HG03439 (cell line): ENCODE measurements around the gene MID1.
"Not testable (repeated sequence)": the region's sequence is repeated elsewhere in the genome, so short reads cannot be mapped to it uniquely, and the experiment has no call there.

Source experiments
- ATAC-seq: cut with Tn5 transposase; IDR thresholded peaks from one replicate; pipeline ENCODE4 v1.9.1; 2021; ENCODE audit warnings: mild to moderate bottlenecking, moderate library complexity; ENCODE audit not compliant: unreplicated experiment

Gene MID1

DNA sequence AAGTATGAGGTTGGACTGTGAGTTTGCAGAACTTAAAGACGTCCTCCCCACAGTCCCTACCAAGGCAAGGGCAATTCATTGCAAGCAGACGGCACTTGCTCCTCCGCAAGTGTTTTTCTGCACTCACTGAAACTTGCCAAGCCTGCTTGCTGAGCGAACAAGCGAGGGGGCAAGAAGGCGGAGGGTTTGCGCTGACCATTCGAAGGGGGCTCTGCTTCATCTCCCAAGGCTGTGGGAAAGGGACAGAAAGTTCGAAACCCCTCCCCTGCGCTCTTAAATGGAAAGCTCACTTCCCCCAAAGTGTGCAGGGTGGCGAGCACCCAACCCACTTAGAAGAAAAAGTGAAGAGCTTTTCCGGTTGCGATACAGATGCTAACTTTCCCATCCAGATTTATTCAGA is 1.4 kb downstream of the MID1 start:
- ATAC-seq: no peak

DNA sequence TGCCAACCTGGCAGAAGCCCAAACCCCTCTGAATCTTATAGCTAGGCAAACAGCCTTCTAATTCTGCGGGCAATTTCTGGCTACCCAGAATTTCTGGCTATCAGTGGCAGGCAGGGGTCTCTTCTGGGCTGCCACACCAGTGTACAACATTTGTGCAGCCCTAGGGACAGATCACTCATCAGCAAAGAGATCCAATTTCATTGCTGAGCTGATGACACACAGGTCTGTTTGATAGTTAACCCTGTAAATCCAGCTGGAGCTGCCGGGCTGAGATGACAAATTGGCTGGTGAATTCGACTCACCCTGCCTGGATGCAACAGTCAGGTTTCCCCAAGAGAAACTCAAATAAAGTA is 2.4 kb downstream of the MID1 start:
- ATAC-seq: no peak

DNA sequence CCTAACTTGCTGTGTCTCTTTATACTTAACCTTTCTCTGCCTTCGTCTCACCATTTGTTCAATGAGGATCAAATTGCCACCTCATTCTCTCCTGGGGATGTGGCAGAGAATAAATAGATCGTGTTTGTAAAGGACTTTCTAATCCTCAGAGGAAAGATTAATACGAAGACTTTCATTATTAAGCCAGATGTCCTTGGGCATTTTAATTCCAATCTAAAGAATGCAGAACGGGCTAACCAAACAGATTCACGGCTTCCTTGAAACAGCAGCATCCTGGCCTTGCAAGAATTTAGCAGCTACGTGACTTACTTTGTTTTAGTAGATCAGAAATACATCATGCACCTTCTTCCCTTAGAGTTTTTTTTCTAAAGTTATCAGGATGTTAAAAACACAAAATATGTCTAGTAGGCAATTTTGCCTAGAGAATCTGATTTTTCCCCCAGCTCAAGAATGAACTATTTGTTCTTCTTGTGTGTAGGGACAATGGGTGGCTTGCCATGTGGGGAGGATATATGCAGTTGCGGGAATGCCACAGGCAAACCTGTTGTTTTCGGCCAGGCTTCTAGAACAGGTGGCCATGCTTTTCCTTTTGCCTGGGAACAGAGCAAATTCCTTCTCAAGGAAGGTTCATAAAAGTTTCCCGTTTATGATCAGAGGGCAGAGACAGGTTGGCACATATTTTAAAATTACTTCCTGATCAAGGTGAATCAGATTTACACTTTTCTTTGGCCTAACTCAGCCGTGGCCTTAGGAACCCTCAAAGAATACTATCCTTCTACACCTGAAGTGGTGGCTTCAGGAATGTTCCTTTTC is 3.0 kb downstream of the MID1 start:
- ATAC-seq: no peak

DNA sequence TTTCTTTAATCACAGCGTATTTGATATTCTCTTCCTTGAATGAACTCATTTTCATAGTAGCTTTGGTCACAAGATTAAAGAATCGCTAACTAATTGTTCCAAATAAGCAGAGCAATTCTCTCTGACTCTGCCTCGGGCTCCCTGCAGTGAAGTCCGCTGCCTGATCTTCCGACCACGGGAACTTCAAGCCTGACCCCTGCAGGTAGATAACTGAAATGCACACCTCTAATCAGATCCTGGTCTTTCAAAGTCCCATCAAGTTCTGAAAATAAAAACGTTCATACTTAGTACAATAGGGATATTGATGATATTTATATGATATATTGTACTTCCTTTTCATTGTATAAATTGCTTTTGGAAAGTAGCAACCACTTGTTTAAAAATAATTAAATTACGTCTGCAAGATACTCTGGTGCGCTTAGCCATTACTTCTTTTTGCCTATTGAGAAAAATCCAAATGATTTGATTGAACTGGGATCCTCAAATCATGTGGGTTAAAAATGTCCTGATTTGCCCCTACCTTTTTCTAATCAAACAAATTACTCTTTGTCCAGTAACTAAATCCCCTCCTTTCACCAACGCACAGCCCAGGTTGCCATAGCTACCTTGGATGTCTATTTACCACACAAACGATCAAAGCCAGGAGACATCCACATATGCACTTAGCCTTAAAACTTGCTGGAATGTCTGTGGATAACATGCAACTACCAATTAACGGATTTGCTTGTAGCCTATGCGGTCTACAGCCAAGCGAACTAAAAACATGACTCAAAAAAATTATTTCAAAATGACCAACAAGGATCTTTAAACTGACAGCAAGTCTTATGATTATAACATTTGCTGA is 4.2 kb downstream of the MID1 start:
- peak; percentile 64 for ATAC-seq

DNA sequence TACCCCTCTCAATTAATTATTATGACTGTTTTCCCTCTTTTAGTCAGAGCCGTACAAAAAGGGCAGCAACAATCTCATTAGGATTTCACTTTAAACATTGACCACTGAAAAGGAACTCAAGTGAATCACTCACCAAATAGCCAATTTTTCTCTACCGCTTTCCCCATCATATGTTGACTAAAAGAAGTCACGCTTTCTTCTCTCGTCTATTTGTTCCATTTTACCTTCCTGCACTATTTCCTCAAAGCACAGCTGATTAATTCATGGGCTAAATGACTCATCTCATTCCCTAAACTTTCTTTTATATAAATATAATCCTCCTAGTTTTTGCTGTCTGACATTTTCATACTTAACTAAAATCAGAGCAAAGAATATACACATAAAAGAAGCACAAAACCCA is 8.2 kb downstream of the MID1 start:
- ATAC-seq: no peak

DNA sequence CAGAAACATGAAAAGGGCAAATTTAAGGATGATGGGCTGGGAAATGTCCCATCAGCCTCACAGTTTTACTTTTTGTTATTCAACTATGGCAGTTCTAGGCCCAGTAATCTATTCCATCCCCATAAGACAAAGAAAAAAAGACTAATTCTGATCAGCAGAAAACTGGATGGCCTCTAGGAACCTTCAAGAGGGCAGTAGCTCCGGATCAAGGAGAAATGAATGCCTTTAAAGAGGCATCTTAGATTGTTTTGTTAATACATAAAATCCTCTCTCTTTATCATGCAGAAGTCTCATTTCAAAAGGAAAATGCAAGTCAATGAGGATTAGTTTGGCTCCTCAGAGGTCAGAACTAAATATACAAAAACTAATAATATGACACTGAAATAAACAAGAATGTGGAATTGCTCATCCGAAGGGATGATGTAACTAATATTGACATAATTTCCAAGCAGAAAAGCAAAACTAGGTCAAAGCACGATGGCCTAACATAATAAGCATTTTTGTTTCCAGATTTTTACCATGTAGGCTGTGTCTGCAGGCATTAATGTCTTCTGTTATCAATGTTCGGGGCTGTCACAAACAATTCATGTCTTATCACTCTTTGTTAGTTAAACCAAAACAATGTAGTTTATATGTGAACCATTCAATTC is 8.8 kb downstream of the MID1 start:
- ATAC-seq: no peak

DNA sequence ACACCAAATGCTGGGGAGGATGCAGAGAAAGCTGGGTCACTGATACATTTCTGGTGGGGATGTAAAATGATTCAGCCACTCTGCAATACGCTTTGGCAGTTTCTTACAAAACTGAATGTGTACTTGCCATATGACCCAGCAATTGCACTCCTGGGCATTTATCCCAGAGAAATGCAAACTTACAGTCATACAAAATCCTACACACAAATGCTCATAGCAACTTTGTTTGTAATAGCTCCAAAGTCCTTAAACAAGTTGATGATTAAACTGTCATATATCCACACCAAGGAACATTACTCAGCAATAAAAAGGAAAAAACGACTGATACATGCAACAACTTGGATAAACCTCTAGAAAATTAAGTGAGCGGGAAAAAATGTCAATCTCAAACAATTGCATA is 12.3 kb downstream of the MID1 start:
- ATAC-seq: no peak

DNA sequence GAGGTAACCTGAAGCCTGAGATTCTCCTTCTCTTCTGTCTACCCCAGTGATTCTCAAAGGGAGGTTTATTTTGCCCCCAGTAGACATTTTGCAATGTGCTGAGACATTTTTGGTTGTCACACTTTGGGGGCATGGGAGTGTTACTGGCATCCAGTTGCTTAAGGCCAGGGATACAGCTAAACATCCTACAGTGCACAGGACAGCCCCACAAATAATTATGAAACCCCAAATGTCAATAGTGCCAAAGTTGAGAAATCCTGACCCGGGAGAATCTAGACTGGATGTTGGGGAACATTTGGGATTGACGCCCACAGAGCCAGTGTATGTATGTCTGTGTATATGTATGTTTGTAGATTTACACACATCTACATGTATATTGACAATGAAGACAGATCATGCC is 13.2 kb downstream of the MID1 start:
- no peak for ATAC-seq

DNA sequence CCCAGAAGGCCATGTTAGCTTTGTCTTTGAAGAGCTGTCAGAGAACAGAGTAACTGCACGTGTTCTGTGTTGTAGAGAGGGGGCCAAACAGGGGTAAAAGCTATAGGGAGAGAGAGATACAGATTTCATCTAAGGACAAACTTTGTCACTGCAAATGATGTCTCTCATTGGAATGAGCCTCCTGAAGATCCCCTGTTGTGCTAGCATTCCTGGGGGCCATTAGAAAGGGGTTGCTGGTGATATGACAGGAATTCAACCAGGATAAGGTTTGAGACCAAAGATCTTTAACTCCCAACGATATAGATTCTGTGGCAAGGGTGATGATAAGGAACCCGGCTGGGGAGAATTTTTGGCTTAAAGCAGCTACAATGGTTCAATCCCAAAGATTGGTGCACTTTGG is 16.8 kb downstream of the MID1 start:
- ATAC-seq: no peak

DNA sequence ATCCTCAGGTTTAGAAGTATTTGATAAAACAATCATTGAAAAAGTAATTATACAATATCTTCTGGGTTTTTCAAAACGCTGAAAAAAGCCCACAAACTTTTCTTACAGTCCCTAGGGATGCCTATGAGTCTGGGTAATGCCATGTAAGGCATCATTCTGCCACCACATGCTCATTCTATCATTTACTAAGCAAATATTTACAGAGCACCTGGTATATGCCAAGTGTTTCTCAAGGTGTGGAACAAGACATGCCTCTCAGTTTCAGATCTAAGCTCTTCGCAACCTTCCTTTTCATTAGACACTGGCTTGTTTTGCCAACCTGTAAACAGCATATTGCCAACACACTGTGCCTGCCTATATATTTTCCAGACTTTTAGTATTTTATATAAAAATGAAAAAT is 17.7 kb downstream of the MID1 start:
- no peak for ATAC-seq

DNA sequence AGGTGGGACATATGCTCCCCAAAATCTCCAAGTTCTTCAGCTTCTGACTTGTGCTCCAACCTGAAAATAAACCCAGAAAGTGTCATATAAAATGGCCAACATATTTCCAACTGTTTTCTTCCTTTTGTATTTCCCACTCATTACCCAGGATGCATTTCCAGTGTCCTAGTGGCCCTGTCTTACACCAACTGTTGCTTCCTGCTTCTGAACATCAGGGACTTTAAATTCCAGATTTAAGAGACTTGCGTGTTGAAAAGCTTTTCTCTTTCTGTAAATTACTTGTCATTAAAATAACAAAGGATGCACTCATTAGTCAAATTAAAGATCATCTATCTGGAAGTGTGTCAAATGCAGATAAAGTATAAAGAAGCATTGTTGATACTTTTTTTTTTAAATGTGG is 19.9 kb downstream of the MID1 start:
- no peak for ATAC-seq

DNA sequence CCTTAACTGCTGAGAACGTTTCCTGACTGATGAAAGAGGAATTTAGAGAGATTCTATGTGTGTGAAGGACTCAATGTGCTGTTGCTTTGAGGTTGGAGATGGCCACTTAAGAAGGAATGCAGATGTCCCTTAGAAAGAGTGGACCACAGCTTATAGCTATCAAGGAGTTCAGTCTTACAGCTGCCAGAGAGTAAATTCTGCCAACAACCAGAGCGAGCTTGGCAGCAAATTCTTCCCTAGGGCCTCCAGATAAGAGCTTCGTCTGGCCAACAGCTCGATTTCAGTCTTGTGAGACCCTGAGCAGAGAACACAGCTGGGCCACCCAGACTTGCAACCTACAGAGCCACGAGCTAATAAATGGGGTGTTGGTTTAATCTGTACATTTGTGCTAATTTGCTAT is 21.8 kb downstream of the MID1 start:
- no peak for ATAC-seq

DNA sequence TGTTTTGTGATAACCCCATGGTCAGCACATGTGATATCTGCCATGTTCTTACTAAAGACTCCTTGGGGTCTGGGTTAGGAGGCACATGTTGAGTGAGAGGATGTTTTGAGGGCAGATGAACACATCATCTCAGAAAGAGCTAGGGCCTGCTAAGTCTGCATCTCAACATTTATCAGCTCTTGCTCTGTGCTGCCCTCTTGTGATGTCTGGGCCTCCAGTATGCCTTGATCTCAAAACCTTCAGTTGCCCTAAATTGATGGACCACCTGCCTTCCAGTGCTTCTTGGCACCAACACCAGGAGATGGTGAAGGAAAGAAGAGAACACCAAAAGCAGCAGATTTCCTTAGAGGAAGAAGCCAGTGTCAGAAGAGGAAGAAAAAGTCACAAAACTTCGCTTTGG is 22.5 kb downstream of the MID1 start:
- no peak for ATAC-seq

DNA sequence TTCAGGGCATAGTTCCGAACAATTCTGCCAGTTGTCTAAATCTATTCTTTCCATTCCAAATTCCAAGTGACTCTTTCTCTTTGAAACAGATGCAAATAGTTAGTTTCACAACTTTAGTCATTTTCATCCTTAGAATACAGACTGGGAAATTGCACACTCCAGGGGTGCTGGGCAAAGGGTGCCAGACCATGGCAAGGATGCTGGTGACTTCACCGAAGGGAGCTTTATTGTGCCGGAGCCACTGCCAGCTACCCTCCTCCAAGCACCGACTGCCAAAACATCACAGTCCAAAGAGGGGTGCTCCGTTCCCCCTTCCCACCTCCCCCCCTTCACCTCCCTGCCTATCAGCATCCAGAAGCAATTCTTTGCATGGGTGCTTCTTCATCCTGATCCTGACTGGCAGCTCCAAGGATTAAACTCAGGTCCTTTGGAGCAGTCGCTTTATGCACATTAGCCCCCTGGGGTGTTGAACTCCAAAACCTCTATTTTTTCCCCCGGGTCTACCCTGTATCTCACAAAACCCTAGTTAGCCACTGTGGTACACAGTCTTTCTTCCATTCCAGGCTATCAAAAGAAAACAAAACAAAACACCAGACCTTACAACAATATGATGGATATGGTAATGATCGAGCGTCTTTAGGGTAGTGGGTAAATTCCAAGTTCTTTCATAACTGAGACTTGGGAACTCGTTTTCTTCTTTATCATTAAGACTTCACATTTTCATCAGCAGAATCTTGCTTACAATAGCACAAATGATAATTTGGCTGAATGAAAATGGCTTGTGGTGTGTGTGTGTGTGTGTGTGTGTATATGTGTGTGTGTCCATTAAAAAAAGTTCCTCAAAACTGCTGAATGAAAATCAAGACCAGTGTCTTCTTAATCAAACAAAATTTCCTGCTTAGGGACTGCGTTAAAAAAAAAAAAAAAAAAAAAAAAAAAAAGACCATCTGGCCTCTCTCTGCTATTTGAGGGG is 28.7 kb downstream of the MID1 start:
- no peak for ATAC-seq

DNA sequence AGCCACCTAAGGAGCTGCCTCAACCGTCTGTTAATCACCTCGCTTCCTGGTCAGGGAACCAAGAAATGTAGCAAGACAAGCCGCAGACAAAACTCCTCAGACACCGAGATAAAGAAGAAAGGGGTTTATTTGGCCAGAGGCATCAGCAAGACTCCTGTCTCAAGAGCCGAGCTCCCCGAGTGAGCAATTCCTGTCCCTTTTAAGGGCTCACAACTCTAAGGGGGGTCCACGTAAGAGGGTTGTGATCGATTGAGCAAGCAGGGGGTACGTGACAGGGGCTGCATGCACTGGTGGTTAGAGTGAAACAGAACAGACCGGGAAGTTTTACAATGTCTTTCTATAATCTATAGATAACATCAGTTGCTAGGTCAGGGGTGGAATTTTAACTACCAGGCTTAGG is 30.6 kb downstream of the MID1 start:
- ATAC-seq: not testable (repeated sequence)

DNA sequence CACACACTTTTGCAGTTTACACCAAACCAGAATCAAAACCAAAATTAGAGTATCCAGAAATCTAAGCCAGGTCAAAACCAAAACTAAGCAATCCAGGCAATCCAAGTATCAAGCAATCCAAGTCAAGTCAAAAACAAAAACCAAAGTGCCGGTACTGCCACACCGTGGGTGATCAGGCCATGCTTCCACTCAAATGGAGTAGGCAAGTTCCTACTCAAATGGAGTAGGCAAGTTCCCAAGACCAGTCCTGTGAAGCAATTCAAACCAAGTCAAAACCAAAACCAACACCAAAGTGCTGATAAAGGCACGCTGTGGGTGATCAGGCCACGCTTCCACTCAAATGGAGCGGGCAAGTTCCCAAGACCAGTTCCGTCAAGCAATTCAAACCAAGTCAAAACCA is 31.3 kb downstream of the MID1 start:
- no peak for ATAC-seq

DNA sequence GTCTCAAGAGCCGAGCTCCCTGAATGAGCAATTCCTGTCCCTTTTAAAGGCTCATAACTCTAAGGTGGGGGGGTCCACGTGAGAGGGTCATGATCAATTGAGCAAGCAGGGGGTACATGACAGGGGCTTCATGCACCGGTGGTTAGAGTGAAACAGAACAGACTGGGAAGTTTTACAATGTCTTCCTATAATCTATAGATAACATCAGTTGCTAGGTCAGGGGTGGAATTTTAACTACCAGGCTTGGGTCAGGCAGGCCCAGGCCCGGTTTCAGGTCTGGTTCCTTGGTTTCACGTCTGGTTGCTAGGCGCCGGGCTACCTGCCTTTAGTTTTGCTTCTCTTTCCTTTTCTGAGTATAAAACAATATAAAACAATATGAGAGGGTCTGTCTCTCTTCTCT is 35.5 kb downstream of the MID1 start:
- ATAC-seq: not testable (repeated sequence)

DNA sequence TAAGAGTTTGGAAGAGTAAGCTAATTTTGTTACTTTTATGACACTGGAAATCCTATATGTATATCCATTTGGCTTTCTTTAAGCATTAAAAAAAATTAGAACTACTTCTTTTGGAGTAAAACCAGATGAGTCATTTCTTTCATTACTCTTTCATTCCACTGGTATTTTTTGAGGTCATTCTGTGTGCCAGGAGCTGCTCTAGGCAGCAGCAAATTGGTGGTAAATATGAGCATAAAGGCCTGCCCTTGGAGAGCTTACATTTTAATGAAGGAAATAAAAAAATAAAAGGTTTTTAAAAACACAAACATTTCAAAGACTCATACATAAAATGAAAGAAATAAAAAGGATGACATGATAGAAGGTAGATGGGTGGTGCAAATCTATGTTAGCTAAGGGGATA is 37.4 kb downstream of the MID1 start:
- ATAC-seq: no peak

DNA sequence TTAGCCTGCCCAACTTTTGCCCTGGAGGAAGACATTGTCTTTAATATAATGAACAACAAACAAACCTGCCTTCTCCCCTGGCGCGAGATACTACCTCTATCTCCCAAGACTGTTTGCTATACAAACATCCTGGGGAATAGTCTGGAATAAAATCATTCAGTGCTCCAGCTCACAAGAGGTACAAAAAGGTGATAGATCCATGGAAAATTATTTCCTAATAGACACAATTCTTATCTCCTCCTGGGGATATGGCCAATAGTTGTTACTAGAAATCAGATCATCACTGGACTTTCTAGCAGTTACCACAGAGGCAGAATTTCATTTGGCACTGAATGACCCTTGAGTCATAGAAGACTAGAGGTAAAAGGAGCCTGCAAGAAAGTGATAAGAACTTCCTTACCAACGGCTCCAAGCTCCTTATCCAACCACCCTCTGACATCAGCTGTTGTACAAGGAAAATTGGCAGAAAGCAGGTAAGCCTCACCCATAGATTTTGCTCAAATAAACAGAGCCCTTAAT is 38.1 kb downstream of the MID1 start:
- ATAC-seq: no peak
